Lower leg skin (tissue), 3 donors: ENCODE measurements around the gene DCTD.

ENCODE experiments used
- CTCF ChIP-seq, 3 donors: fragments of 450-650 bp; IDR thresholded peaks; one replicate each; pipeline ENCODE4 v1.5.1; 2016; ENCODE audit warnings: antibody characterized with exemption in 3 of 3, mild to moderate bottlenecking in 3 of 3, moderate library complexity in 2 of 3
- POLR2A ChIP-seq, 2 donors: fragments of 450-650 bp; IDR thresholded peaks; one replicate each; pipeline ENCODE4 v1.6.1; 2016 to 2017; ENCODE audit warnings: antibody characterized with exemption in 2 of 2, mild to moderate bottlenecking in 1 of 2, moderate library complexity in 1 of 2

GRCh38 chr4:182871616-182872015 lies 45.6 kb downstream of the DCTD start:
- TF ChIP-seq CTCF (IDR thresholded peaks at IDR 0.05), result no peak
- no peak for TF ChIP-seq POLR2A (IDR thresholded peaks at IDR 0.05)
